Body of pancreas (tissue), 4 donors: ENCODE results near the gene GRIA1. TPM values are rescaled to one million over a fixed set of nuclear protein-coding genes. Genes with fewer than 3 reads are reported as not detected.
"Not testable (repeated sequence)": the region's sequence is repeated elsewhere in the genome, so short reads cannot be mapped to it uniquely, and the experiment has no call there.

Source experiments
- ATAC-seq: fragments of 150-250 bp; one replicate; pipeline ENCODE4 v1.9.1; 2016
- DNase-seq, 4 donors: peaks; one replicate each; pipeline ENCODE4 v3.0.0-alpha.2; 2019
- H3K27ac ChIP-seq, 4 donors: fragments of 200-600 bp; sonication (generic); 1 replicate in 3 of 4; 2 replicates in 1 of 4; pipeline versions ENCODE4 v1.5.1 to v1.6.1; 2016 to 2019; ENCODE audit warnings: mild to moderate bottlenecking in 1 of 4, mixed read lengths in 1 of 4, moderate library complexity in 1 of 4
- H3K27me3 ChIP-seq, 2 donors: fragments of 200-600 bp; sonication (generic); one replicate each; pipeline ENCODE4 v1.6.0; 2016; ENCODE audit warnings: mild to moderate bottlenecking in 1 of 2
- H3K36me3 ChIP-seq, 2 donors: fragments of 200-600 bp; sonication (generic); replicated peaks in 1 of 2; 2 replicates each; pipeline ENCODE4 v1.5.1; 2016; ENCODE audit warnings: low read depth in 2 of 2; ENCODE audit not compliant: insufficient read depth in 1 of 2
- H3K4me1 ChIP-seq: fragments of 200-600 bp; sonication (generic); one replicate; pipeline ENCODE4 v1.6.0; 2016
- H3K4me3 ChIP-seq, 2 donors: fragments of 200-600 bp; sonication (generic); 1 replicate in 1 of 2; 2 replicates in 1 of 2; pipeline ENCODE4 v1.5.1; 2016 to 2019
- H3K9me3 ChIP-seq, 3 donors: fragments of 200-600 bp; sonication (generic); 1 replicate in 2 of 3; 2 replicates in 1 of 3; pipeline ENCODE4 v1.5.1; 2016
- CTCF ChIP-seq, 7 experiments: fragments of 450-650 bp in 4 of 7; fragments of 200-600 bp in 3 of 7; sonication (generic) in 3 of 7; IDR thresholded peaks; one replicate each; pipeline ENCODE4 v1.5.1; 2016 to 2019; ENCODE audit warnings: antibody characterized with exemption in 7 of 7
- POLR2A ChIP-seq, 3 donors: fragments of 450-650 bp; IDR thresholded peaks; one replicate each; pipeline ENCODE4 v1.6.1; 2016; ENCODE audit warnings: antibody characterized with exemption in 3 of 3, mild to moderate bottlenecking in 2 of 3
- WGBS, 2 donors: methylation state at CpG; one replicate each; pipeline ENCODE4 v1.1.5; 2017; 5-methylcytosine and 5-hydroxymethylcytosine counted together
- intact Hi-C: fragments of 100-400 bp; cut with DNase I; formaldehyde crosslinking; loops from one replicate; pipeline ENCODE4 v1.15.1; 2023
- total RNA-seq, 2 donors: library from RNA; depleted of rRNA; stranded (reverse); fragments of >200 nt; gene quantifications; one replicate each; pipeline ENCODE4 v1.1.0, GENCODE V29; 2016

Gene GRIA1
- total RNA-seq, 2 donors from 2014 or later = 0.26 to 2.6 TPM

- intact Hi-C loops = no loop called here
- DNase-seq (no peak), ATAC-seq (no peak)
- TF ChIP-seq POLR2A (IDR thresholded peaks at IDR 0.05) = no peak
- TF ChIP-seq CTCF (IDR thresholded peaks at IDR 0.05) = no peak
- H3K27me3 ChIP-seq = no peaks in the 10 kb centered on the region
- no peaks in the 10 kb centered on the region for H3K36me3 ChIP-seq
- H3K9me3 ChIP-seq = no peaks in the 10 kb centered on the region
- H3K27ac ChIP-seq = no peak overlapping the region
- 54 to 57% methylated on average over 8 of the region's 8 CpGs for WGBS, 2 donors
- H3K4me3 ChIP-seq = no peak overlapping the region
- no peaks in the 10 kb centered on the region for H3K4me1 ChIP-seq
Measured at GRCh38 chr5:153829510-153830065, 339.1 kb downstream of the GRIA1 start.

- no peak overlapping the region for H3K4me3 ChIP-seq
- intact Hi-C loops = no loop called here
- WGBS, 2 donors = 54 to 68% methylated on average over 2 of the region's 2 CpGs
- no peaks in the 10 kb centered on the region for H3K4me1 ChIP-seq
- H3K9me3 ChIP-seq = no peaks in the 10 kb centered on the region
- no peaks in the 10 kb centered on the region for H3K27me3 ChIP-seq
- TF ChIP-seq POLR2A (IDR thresholded peaks at IDR 0.05) (no peak), CTCF (IDR thresholded peaks at IDR 0.05) (no peak)
- H3K27ac ChIP-seq = no peak overlapping the region
- H3K36me3 ChIP-seq = no peaks in the 10 kb centered on the region
- ATAC-seq = no peak
- no peak for DNase-seq
Measured at GRCh38 chr5:153831973-153832372, 341.5 kb downstream of the GRIA1 start.

GRCh38 chr5:153835891-153836515 is 345.5 kb downstream of the GRIA1 start:
- H3K36me3 ChIP-seq = no peaks in the 10 kb centered on the region
- no peak for TF ChIP-seq CTCF (IDR thresholded peaks at IDR 0.05)
- TF ChIP-seq POLR2A (IDR thresholded peaks at IDR 0.05) = no peak
- no peak overlapping the region for H3K27ac ChIP-seq
- no peak for DNase-seq
- H3K4me1 ChIP-seq = no peaks in the 10 kb centered on the region
- intact Hi-C loops = no loop called here
- H3K27me3 ChIP-seq = no peaks in the 10 kb centered on the region
- H3K4me3 ChIP-seq = no peak overlapping the region
- no peak for ATAC-seq
- WGBS, 2 donors = 64 to 70% methylated on average over 4 of the region's 4 CpGs
- H3K9me3 ChIP-seq = no peaks in the 10 kb centered on the region

GRCh38 chr5:153849303-153850113 is 359.0 kb downstream of the GRIA1 start:
- 48 to 49% methylated on average over 6 of the region's 6 CpGs for WGBS, 2 donors
- DNase-seq, H3K9me3 ChIP-seq, H3K4me3 ChIP-seq, intact Hi-C loops, H3K27me3 ChIP-seq, H3K36me3 ChIP-seq, ATAC-seq, H3K4me1 ChIP-seq, H3K27ac ChIP-seq: not testable (repeated sequence)

GRCh38 chr5:153860195-153860886 is 369.9 kb downstream of the GRIA1 start:
- Histone ChIP-seq H3K27ac (no peak overlapping the region), H3K4me3 (no peak overlapping the region), H3K36me3 (no peaks in the 10 kb centered on the region), H3K27me3 (no peaks in the 10 kb centered on the region), H3K9me3 (no peaks in the 10 kb centered on the region), H3K4me1 (no peaks in the 10 kb centered on the region)
- WGBS, 2 donors = 44 to 60% methylated on average over 4 of the region's 4 CpGs
- TF ChIP-seq CTCF (IDR thresholded peaks at IDR 0.05) = no peak
- TF ChIP-seq POLR2A (IDR thresholded peaks at IDR 0.05) = no peak
- intact Hi-C loops = no loop called here
- no peak for DNase-seq
- no peak for ATAC-seq

GRCh38 chr5:153862906-153863305 is 372.4 kb downstream of the GRIA1 start:
- ATAC-seq, intact Hi-C loops, H3K9me3 ChIP-seq, H3K4me1 ChIP-seq, H3K27me3 ChIP-seq, H3K36me3 ChIP-seq, DNase-seq, H3K27ac ChIP-seq, H3K4me3 ChIP-seq: not testable (repeated sequence)
- WGBS, 2 donors = 42 to 57% methylated on average over 5 of the region's 5 CpGs
